Neuron (in vitro differentiated cells): ENCODE measurements around the gene NME8.

Experiments used
- H2AFZ ChIP-seq: one replicate; pipeline ENCODE4 v1.6.1; 2013; ENCODE audit warnings: low read depth, mild to moderate bottlenecking, inconsistent platforms, low read length, moderate library complexity
- H3K27me3 ChIP-seq: one replicate; pipeline ENCODE4 v1.6.1; 2013; ENCODE audit warnings: low read length; ENCODE audit not compliant: insufficient read depth
- H3K36me3 ChIP-seq: one replicate; pipeline ENCODE4 v1.6.1; 2013; ENCODE audit warnings: low read length; ENCODE audit not compliant: insufficient read depth
- H3K4me1 ChIP-seq: one replicate; pipeline ENCODE4 v1.6.1; 2013; ENCODE audit warnings: low read length; ENCODE audit not compliant: insufficient read depth
- H3K4me3 ChIP-seq: 2 replicates; pipeline ENCODE4 v1.5.1; 2013; ENCODE audit warnings: mild to moderate bottlenecking, low read length, moderate library complexity
- H3K9me3 ChIP-seq: one replicate; pipeline ENCODE4 v1.6.1; 2013; ENCODE audit warnings: low read length

Gene NME8

DNA sequence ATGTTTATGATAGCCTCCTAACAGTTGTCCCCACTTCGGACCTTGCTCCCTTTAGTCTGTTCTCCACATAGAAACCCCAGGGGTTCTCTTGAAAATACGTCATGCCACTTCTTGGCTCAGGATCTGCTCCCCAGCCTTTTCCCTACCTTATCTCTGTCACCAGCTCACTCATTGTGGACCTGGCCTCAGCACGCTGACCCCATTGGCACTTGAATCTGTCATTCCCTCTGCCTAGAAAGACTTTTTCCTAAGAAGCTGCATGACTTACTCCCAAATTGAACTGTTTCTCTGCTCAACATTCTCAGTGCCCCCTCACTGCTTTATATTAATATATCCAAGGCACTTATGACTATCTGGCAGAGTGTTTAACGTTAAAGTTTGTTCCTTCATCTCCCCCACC is 80.5 kb downstream of the NME8 start:
- Histone ChIP-seq H3K9me3 (no peaks in the 10 kb centered on the region), H3K4me1 (no peaks in the 10 kb centered on the region), H3K36me3 (no peaks in the 10 kb centered on the region), H3K4me3 (no peak overlapping the region), H2AFZ (no peak overlapping the region), H3K27me3 (no peaks in the 10 kb centered on the region)

DNA sequence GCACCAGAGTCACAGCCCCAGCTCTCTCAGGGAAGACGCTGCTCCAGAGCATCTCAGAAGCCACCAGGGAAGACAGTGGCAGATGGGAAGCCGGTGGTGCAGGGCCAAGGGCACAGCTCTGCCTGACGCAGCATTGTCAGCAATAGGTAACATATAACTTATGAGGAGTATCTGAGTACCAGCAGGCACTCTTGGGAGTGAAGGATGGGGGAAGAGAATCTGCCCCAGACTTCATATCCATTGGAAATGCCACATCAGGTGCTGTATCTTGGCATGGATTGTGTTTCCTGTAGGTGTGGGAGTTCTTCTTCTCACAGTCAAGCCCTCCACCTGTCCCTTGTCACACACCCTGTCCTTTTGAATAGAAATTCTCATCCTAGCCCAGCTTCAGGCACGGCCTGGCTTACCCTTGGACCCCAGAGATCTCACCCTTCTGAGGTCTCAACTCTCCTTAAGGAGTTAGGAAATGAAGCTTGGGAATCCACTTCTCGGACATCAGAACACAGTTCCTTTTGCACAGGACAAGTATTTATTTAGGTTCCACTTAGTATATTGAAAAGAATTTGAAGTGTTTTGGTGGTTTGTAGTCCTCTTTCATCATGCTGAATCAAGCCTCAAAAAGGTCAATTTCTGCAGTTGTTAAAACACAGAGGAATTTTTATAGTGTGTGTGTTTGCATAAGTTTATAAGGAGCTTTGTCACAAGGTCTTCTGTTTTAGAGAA is 82.0 kb downstream of the NME8 start:
- no peaks in the 10 kb centered on the region for H3K27me3 ChIP-seq
- no peak overlapping the region for H2AFZ ChIP-seq
- H3K4me1 ChIP-seq: no peaks in the 10 kb centered on the region
- H3K36me3 ChIP-seq: no peaks in the 10 kb centered on the region
- no peak overlapping the region for H3K4me3 ChIP-seq
- no peaks in the 10 kb centered on the region for H3K9me3 ChIP-seq

DNA sequence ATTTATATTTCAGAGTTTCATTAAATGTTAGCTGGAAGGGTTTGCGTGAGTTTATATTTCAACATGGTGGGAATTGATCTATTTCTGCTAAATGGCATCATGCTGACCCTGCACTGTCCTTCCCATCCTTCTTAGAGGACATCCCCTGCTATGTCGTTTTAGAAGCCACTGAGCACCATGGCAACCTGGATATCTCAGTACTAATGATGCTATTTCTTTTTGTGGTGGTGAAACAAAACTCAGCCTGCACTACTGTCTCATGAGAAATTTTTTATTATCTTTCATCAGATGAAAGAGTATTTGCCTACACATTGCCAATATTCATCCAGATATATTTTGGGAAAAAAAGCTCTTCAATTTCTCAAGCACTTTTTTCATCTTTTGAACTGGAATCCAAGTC is 84.1 kb downstream of the NME8 start:
- H3K36me3 ChIP-seq: no peaks in the 10 kb centered on the region
- no peak overlapping the region for H2AFZ ChIP-seq
- H3K9me3 ChIP-seq: no peaks in the 10 kb centered on the region

DNA sequence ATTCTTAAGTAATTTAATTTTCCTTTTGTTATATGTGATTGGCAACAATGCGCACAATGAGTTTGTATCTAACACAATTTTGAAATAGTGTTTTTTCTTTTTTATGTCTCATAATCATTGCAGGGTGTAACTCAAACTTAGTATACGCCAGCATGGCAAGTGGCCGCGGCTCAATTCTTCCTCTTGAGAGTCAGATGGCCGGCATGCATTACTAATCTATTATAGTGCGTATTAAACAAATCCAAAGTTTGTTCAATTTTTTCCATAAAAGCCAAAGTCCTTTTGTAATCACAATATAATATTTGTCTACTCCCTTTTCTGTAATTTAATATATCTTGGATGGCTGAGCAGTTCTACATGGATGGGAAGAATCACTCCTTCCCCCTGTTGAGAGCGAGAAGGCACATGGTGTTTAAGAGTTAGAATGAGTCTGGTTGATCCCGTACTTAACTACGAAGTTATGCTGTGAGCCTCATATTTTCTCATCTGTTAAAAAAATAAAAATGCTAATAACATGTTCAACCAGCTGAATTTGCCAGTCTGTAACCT is 84.7 kb downstream of the NME8 start:
- Histone ChIP-seq H3K27me3 (no peaks in the 10 kb centered on the region), H3K4me1 (no peaks in the 10 kb centered on the region), H3K36me3 (no peaks in the 10 kb centered on the region), H3K4me3 (no peak overlapping the region), H3K9me3 (no peaks in the 10 kb centered on the region), H2AFZ (no peak overlapping the region)

More for the DNA sequence above, 84.1 kb downstream of the NME8 start:
- Histone ChIP-seq H3K4me1 (no peaks in the 10 kb centered on the region), H3K4me3 (no peak overlapping the region), H3K27me3 (no peaks in the 10 kb centered on the region)

DNA sequence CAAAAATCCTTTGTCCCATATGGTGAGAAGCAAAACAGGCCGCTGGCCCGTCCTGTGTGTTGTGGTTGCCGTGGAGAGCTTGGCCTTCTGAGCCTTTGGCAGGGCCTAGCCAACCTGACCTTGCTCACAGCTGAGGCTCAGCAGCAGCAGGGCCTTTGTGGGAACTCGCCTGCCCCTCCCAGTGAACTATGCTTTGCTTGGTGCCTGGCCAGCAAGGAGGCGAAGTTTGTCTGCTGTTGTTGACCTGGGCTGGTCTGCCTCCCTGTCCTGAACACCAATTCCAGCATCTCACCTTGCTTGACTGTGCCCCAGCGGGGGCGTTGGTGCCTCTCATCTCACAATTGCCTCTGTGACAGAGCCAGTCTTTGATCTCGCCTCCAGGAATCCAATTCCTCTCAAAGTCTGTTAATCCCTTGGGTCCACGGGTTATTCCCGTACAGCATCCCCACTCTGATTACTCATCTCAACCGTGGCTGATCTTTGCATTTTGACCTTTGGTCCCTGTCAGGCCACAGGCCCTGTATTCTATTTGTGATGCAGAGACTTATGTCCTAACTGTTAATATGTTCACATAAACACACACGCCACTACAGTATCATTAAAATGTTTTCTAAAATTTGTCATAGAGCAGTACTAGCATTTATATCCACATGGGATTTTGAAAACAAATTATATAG is 94.7 kb downstream of the NME8 start:
- H2AFZ ChIP-seq: peak overlapping the region; percentile 6
- H3K36me3 ChIP-seq: no peaks in the 10 kb centered on the region
- no peak overlapping the region for H3K4me3 ChIP-seq
- no peaks in the 10 kb centered on the region for H3K27me3 ChIP-seq
- H3K4me1 ChIP-seq: peaks cover 11% of the 10 kb centered on the region
- peaks cover 2% of the 10 kb centered on the region for H3K9me3 ChIP-seq

DNA sequence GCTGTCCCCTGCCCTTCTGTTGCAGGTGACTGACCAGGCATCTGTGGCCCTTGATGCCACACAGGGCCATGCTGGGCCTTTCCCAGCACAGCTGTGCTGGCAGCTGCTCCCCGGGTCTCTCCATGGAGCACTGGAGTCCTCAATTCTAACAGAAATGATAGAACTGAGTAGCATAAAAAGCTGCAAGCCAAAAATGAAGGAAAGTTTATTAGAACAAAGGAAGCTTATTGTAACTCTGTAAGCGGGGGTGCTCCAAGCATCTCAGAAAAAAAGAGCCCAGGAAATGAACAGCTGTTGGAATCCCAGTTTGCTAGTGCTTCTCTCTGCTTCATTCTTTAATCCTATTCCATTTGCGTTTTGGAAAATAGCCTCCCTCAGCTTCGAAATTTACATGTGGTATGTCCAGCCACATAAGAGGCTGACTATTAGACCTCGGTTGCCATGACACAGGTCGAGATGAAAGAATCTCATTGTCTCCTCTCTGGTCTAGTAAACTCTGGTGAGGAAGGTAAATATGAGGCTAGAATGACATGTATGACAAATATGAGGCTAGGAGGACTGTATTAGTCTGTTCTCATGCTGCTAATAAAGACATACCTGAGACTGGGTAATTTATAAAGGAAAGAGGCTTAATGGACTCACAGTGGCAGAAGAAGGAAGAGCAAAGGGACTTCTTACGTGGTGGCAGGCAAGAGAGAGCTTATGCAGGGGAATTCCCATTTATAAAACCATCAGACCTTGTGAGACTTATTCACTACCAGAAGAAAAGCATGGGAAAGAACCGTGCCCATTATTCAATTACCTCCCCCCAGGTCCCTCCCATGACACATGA is 95.7 kb downstream of the NME8 start:
- peaks cover 2% of the 10 kb centered on the region for H3K9me3 ChIP-seq
- H3K4me1 ChIP-seq: peaks cover 11% of the 10 kb centered on the region
- no peaks in the 10 kb centered on the region for H3K27me3 ChIP-seq
- H3K36me3 ChIP-seq: no peaks in the 10 kb centered on the region
- H2AFZ ChIP-seq: no peak overlapping the region
- H3K4me3 ChIP-seq: no peak overlapping the region

DNA sequence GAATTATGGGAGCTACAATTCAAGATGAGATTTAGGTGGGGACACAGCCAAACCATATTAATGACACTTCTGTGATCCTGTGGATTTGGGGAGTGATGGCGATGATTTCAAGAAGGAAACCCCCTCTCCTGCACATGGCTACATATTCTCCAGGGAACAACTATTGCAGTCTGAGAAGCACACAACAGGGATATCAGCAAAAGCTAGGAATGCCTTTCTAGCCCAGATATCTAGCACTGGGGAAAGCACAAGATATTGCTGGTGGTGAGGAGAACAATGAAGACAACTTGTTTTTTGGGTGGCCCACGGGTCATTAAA is 96.3 kb downstream of the NME8 start:
- peaks cover 2% of the 10 kb centered on the region for H3K9me3 ChIP-seq
- H3K4me3 ChIP-seq: no peak overlapping the region
- peaks cover 11% of the 10 kb centered on the region for H3K4me1 ChIP-seq
- H2AFZ ChIP-seq: no peak overlapping the region
- H3K36me3 ChIP-seq: no peaks in the 10 kb centered on the region
- no peaks in the 10 kb centered on the region for H3K27me3 ChIP-seq

DNA sequence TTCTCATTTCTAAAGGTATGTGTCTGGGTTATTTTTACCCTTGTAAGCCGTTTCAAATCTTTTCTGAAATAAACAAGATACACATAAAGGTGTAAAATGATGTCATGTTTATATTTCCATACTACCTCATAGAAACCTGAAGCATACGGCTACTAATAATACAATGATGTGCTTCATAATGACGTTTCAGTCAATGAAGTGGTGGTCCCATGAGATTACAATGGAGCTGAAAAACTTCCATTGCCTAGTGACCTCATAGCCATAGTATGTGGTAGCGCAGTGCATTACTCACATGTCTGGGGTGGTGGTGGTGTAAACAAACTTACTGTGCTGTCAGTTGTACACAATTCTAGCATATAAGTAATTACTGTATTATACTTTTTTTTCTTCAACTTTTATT is 96.9 kb downstream of the NME8 start:
- H3K4me1 ChIP-seq: peaks cover 11% of the 10 kb centered on the region
- H3K27me3 ChIP-seq: no peaks in the 10 kb centered on the region
- no peaks in the 10 kb centered on the region for H3K36me3 ChIP-seq
- no peak overlapping the region for H3K4me3 ChIP-seq
- peaks cover 2% of the 10 kb centered on the region for H3K9me3 ChIP-seq
- no peak overlapping the region for H2AFZ ChIP-seq

DNA sequence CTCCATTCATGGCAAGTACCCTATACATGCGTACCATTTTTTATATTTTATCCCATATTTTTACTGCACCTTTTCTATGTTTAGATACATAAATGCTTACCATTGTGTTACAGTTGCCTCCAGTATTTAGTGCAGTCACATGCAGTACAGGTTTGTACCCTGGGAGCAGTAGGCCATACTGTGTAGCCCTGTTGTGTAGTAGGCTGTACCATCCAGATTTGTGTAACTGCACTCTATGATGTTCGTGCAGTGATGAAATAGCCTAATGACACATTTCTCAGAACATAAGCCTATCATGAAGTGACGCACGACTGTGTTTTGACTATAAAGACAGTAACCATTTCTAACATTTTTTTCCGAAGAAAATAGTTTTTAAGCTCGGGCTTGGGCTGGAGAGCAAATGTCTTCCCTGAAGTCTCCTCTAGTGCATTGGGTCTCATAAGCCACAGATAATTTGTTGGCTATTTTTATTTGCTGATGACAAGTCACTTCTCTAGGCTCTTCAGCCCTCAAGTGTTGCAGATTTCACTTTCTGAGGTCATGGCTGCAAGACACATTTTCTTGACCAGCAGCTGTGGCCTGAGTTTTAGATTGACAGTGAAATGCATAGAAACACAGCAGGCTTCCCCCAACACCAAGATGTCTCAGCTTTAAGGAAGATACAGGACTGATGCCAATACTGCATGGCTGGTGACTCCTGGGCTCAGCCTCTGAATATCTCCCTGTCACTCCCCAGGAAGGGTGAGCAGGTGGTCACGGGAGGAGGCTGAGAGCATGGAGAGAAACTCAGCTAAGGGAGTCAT is 98.9 kb downstream of the NME8 start:
- Histone ChIP-seq H2AFZ (no peak overlapping the region), H3K9me3 (peaks cover 2% of the 10 kb centered on the region), H3K36me3 (no peaks in the 10 kb centered on the region), H3K4me1 (peaks cover 10% of the 10 kb centered on the region), H3K4me3 (no peak overlapping the region), H3K27me3 (no peaks in the 10 kb centered on the region)

DNA sequence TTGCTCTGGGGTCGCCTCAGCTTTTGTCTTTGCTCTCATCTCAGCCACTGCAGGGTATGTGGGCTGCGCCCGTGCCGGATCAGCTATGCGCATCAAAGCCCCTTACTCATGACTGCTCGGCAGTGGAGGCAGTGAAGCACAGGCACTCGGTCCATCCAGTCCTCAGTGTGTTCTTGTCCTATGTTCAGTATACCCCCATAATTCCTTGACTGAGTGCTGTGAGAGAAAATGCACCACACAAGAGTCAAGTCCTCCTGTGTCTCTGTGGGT is 99.5 kb downstream of the NME8 start:
- Histone ChIP-seq H3K27me3 (no peaks in the 10 kb centered on the region), H3K36me3 (no peaks in the 10 kb centered on the region), H3K4me1 (peaks cover 5% of the 10 kb centered on the region), H2AFZ (no peak overlapping the region), H3K4me3 (no peak overlapping the region), H3K9me3 (peaks cover 2% of the 10 kb centered on the region)
